KOPT-K1 (cell line): ENCODE results near the gene RBMS3.

ENCODE experiments used
- H3K27ac ChIP-seq: fragments of 200-600 bp; sonication (generic); 2 replicates; pipeline ENCODE4 v1.5.1; 2016; ENCODE audit warnings: antibody characterized with exemption, mild to moderate bottlenecking, low read depth, low read length; ENCODE audit not compliant: poor library complexity, severe bottlenecking
- H3K36me3 ChIP-seq: fragments of 200-600 bp; sonication (generic); 2 replicates; pipeline ENCODE4 v1.5.1; 2017; ENCODE audit warnings: antibody characterized with exemption, mild to moderate bottlenecking, low read length, moderate library complexity; ENCODE audit not compliant: insufficient read depth
- H3K9me3 ChIP-seq: fragments of 200-600 bp; sonication (generic); 2 replicates; pipeline ENCODE4 v1.5.1; 2017; ENCODE audit warnings: antibody characterized with exemption, low read length, mild to moderate bottlenecking; ENCODE audit not compliant: insufficient read depth, poor library complexity, severe bottlenecking

Gene RBMS3

DNA sequence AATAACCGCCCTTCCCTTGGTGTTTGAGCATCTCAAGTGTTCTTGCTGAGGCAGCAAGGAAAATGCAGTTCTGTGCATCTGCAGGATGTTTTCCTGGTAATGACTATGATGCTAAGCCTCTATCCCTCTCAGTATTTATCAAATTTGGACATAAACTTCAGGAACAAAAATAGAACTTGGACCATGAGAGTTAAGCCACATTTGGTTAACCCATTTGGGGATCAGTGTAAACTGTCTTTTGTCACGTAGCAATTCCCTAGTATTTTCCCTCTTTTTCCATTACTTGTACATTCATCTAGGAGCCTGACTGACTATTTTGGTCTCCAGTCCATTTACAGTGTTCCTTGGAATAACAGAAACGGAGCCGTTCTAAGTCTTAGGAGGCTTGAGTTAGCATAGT is 250.8 kb downstream of the RBMS3 start:
- Histone ChIP-seq H3K27ac (no peak overlapping the region), H3K36me3 (no peaks in the 10 kb centered on the region), H3K9me3 (no peaks in the 10 kb centered on the region)

DNA sequence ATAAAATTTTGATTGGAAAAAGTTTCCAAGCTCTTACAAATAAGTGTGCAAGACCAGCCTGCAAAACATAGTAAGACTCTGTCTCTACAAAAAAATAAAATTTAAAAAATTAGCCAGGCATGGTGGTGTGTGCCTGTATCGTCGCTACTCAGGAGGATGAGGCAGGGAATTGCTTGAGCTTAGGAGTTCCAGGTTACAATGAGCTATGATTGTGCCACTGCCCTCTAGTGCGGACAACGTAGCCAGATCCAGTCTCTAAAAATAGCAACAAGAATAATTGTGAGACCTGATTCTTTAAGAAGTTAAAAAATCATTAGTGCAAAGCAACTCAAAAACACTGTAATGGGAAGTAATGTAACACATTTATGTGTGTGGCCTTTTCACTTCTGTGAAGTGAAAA is 251.6 kb downstream of the RBMS3 start:
- H3K27ac ChIP-seq: no peak overlapping the region
- no peaks in the 10 kb centered on the region for H3K9me3 ChIP-seq
- no peaks in the 10 kb centered on the region for H3K36me3 ChIP-seq

- Histone ChIP-seq H3K9me3 (no peaks in the 10 kb centered on the region), H3K36me3 (no peaks in the 10 kb centered on the region), H3K27ac (no peak overlapping the region)
Measured at GRCh38 chr3:29534006-29534405, 253.1 kb downstream of the RBMS3 start.

DNA sequence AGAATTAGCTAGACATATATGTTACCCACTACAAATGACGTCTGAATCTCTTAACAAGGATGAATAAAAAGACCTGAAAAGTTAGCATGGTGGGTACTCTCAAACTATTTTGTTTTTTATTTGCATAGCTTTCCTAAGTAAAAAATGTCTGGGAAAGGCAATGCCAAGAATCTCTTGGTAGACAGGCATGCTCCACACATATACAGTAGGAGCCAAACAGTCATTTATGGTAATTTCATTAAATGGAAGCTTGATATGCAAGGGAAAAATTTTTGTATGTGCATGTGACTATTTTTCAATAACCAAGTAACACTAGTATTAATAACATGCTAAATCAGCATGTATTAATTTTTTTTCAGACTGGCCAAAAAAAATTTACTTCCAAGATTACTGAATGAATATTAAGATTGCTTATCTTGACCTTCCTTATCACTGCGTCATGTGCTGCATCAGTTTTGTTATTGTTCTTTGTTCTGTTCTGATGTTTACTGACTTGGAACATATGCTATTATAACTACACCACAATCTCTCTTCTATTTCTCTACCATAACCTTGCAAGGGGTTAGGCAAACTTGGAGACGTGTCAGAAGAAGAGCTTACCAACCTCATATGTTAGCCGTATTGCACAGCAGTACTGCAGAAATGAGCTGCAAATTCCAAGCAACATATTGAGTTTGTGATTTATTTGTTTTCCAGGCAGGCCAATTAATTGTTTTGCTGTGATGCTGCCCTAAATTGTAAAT is 255.3 kb downstream of the RBMS3 start:
- H3K36me3 ChIP-seq: no peaks in the 10 kb centered on the region
- no peaks in the 10 kb centered on the region for H3K9me3 ChIP-seq
- no peak overlapping the region for H3K27ac ChIP-seq

DNA sequence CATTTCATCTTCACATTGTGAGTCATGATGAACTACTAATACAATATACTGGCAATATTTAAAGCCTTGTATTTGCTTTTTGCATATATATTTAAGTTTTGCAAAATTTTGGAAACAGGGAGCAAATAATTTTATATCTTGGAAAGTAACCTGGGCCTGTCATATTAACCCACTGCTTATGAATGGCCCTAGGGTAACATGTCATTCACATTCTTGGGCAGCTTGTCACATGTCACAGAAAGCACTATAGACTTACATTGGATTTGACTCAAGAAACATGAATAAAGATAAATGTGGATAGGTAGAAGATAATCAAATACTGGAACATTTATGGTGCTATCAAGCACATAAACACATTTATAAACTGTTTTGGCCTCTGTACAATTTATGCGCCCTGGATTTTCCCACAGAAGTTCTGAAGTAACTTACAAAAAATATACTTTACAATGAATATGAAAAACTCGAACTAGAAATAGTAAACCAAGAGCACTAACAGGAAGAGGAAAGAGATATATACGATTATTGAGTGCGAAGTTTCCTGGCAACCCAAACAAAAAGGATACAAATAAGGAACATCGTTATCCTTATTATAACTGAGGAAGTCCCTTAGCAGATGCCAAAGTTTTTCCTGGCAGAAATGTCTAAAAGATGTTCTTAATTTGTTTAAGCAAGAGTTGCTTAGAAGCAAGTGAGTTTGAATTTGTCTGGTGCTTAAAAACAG is 257.2 kb downstream of the RBMS3 start:
- no peaks in the 10 kb centered on the region for H3K36me3 ChIP-seq
- H3K27ac ChIP-seq: no peak overlapping the region

DNA sequence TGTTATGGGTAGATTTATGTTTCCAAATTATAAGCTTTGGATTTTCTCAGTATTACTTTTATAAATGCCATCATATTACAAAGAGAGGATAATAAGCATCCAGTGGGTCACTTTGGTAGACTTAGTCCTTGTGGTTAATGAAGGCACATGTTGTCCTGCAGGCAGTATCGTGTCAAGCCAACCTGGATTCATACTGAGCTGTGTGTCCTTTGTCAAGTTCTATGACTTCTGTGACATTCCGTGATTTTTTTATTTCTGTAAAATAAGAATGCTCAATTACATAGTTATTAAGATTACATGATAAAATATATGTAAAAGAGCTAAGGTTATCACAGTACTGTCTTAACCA is 257.7 kb downstream of the RBMS3 start:
- no peak overlapping the region for H3K27ac ChIP-seq
- no peaks in the 10 kb centered on the region for H3K9me3 ChIP-seq
- H3K36me3 ChIP-seq: no peaks in the 10 kb centered on the region

More for the DNA sequence above, 257.2 kb downstream of the RBMS3 start:
- H3K9me3 ChIP-seq: no peaks in the 10 kb centered on the region

DNA sequence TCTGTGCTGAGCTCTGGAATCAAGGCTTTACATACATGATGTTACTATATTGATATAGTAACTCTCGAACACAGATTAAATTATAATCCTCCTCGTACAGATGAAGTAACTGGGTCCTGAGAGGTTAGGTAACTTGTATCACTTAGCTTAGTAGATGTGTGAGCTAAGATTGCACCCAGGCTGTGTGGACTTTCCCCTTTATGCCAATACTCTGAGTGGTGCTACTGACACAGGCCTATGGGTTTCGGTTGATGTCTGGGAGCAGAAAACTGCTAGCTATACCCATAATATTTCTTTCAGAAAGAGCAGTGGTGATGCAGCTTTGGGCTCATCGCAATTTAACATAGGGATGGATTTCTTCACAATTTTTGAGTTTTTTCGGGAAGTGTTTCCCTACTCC is 259.7 kb downstream of the RBMS3 start:
- Histone ChIP-seq H3K9me3 (no peaks in the 10 kb centered on the region), H3K27ac (no peak overlapping the region), H3K36me3 (no peaks in the 10 kb centered on the region)

GRCh38 chr3:29544701-29545363 is 264.0 kb downstream of the RBMS3 start:
- no peak overlapping the region for H3K27ac ChIP-seq
- H3K36me3 ChIP-seq: no peaks in the 10 kb centered on the region
- no peaks in the 10 kb centered on the region for H3K9me3 ChIP-seq

DNA sequence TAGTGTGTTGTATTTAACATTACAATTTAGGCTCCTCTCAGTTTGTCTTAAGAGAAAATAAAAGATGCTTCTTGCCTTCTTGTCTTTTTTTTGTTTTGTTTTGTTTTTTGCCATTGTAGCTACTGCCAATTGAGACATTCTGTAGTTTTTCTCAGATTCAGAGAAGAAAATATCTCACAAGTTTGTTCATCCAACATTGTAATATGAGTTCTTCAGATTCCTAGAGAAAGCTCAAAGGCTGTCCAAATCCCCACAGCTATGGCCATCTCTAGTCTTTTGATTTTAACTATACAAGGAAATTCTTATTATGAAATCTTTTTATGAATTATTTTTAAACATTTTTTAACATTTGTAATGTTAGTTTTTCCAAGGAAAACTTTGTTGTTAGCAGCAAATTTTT is 264.7 kb downstream of the RBMS3 start:
- Histone ChIP-seq H3K27ac (no peak overlapping the region), H3K36me3 (no peaks in the 10 kb centered on the region), H3K9me3 (no peaks in the 10 kb centered on the region)

- Histone ChIP-seq H3K36me3 (no peaks in the 10 kb centered on the region), H3K27ac (no peak overlapping the region), H3K9me3 (no peaks in the 10 kb centered on the region)
Measured at GRCh38 chr3:29552051-29552450, 271.2 kb downstream of the RBMS3 start.

DNA sequence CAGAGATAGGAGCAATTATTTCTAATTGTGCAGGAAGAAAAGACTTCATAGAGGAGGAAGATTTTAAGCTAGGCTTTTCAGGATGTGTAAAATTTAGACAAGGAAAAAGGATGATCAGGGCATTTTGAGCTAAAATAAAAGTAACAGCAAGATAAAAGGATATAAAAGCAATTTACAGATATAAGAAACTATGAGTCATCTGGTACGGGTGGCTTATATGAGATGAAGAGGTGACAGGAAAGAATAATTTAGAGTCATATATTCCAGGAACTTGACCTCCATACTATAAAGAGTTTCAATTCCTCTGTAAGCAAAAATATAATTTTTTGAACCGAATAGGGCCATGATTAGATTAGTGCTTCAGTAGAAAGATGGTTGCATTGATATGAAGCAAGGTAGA is 273.7 kb downstream of the RBMS3 start:
- Histone ChIP-seq H3K27ac (no peak overlapping the region), H3K9me3 (no peaks in the 10 kb centered on the region), H3K36me3 (no peaks in the 10 kb centered on the region)

DNA sequence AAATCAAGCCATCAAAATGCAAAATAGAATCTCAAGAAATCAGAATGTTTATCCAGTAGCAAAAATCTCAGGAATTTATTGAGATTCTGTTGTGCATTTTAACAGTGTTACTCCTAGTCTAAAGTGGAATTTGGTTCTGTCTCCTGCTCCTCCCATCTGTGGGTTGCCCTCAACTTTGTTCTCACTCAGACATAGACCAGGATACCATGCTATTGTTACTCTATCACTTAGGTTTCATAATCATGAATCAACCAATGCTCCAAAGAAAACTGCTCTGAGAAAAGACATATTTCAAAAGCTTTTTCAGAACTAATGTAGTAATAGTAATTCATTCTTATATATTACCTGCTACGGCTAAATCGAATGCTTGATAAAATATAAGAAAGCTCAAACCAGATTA is 274.7 kb downstream of the RBMS3 start:
- H3K9me3 ChIP-seq: no peaks in the 10 kb centered on the region
- H3K36me3 ChIP-seq: no peaks in the 10 kb centered on the region
- no peak overlapping the region for H3K27ac ChIP-seq

DNA sequence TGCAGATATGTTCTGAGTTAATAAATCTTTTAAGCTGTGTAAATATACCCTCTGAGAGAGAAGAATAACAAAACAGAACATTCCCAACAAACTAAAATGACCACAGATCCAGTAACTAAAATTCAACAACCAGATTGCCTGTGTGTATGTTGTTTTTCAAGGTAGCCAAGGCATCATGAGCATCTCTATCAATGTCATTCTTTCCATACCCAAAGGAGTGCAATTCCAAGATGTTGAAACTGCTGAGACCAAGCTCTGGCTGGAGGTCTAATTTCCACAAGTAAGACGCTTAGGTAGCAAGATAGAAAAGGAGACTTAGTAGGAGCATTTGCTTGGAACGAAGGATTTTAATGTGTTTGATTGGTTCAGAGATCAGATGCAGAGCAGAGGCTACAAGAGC is 276.3 kb downstream of the RBMS3 start:
- Histone ChIP-seq H3K9me3 (no peaks in the 10 kb centered on the region), H3K27ac (no peak overlapping the region), H3K36me3 (no peaks in the 10 kb centered on the region)

DNA sequence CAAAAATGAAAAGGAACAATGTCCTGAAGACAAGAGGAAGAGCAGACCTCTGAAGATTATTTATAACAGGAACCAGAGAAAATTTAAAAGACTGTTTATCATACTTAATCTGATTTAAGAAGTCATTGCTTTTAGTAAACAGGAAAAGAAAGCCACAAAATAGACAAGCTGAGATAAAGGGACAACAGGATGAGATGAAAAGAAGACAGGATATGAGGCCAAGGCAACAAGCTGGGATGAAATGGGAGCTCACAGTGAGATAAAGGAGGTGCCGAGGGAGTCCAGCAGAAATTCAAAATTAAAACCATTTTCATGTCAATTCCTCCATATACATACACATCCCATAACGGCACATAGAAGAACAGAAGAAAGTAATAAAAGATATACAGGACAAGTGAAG is 277.0 kb downstream of the RBMS3 start:
- Histone ChIP-seq H3K9me3 (no peaks in the 10 kb centered on the region), H3K27ac (no peak overlapping the region), H3K36me3 (no peaks in the 10 kb centered on the region)

- Histone ChIP-seq H3K27ac (no peak overlapping the region), H3K36me3 (no peaks in the 10 kb centered on the region), H3K9me3 (no peaks in the 10 kb centered on the region)
Measured at GRCh38 chr3:29559741-29560465, 279.0 kb downstream of the RBMS3 start.
